NB4 (cell line): ENCODE measurements around the gene HMGCS1.

ENCODE experiments used
- DNase-seq: peaks from one replicate; pipeline ENCODE4 v3.0.0; 2010; ENCODE audit warnings: low read depth
- H3K4me3 ChIP-seq: one replicate; pipeline ENCODE4 v1.5.1; 2011; ENCODE audit warnings: mild to moderate bottlenecking, low read depth, low read length, moderate library complexity
- MYC ChIP-seq: IDR thresholded peaks from 2 replicates; pipeline ENCODE4 v1.6.1; 2011; ENCODE audit warnings: low read depth, low read length
- POLR2A ChIP-seq: IDR thresholded peaks from 2 replicates; pipeline ENCODE4 v1.6.1; 2011; ENCODE audit warnings: mild to moderate bottlenecking; ENCODE audit not compliant: insufficient read length; ENCODE audit errors: extremely low read depth
- TF ChIP-seq, protein P1 (sequence below): IDR thresholded peaks from 2 replicates; pipeline ENCODE4 v1.6.1; 2011; ENCODE audit warnings: low read depth, low read length
- TF ChIP-seq, protein P2 (sequence below): IDR thresholded peaks from one replicate; pipeline ENCODE4 v1.5.1; 2012; ENCODE audit warnings: low read depth, low read length

Gene HMGCS1

DNA sequence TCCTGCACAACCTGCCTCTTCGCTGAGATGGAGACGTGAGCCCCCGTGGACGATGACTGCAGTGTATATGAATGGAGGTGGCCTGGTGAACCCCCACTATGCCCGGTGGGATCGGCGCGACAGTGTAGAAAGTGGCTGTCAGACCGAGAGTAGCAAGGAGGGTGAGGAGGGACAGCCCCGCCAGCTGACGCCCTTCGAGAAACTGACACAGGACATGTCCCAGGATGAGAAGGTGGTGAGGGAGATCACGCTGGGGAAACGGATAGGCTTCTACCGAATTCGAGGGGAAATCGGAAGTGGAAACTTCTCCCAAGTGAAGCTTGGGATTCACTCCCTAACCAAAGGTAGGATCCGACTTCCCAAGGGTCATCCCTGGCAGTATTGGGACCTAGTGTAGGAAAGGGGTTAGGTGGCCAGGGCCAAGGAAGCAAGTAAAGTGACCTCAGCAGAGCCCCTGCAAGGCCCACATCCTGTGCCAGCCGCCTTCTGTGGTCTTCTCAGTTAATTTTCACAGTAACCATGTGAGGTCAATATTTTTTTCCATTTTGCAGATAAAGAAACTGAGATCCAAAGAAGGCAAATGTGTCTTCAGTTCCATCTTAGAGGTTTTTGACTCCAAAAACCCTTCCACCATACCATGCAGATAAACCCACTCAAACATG, 67.4 kb downstream of the HMGCS1 start:
- no peak for DNase-seq
- TF ChIP-seq POLR2A (no peak), MYC (no peak)
- TF ChIP-seq, protein P1, sequence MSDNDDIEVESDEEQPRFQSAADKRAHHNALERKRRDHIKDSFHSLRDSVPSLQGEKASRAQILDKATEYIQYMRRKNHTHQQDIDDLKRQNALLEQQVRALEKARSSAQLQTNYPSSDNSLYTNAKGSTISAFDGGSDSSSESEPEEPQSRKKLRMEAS: no peak
- TF ChIP-seq, protein P2, sequence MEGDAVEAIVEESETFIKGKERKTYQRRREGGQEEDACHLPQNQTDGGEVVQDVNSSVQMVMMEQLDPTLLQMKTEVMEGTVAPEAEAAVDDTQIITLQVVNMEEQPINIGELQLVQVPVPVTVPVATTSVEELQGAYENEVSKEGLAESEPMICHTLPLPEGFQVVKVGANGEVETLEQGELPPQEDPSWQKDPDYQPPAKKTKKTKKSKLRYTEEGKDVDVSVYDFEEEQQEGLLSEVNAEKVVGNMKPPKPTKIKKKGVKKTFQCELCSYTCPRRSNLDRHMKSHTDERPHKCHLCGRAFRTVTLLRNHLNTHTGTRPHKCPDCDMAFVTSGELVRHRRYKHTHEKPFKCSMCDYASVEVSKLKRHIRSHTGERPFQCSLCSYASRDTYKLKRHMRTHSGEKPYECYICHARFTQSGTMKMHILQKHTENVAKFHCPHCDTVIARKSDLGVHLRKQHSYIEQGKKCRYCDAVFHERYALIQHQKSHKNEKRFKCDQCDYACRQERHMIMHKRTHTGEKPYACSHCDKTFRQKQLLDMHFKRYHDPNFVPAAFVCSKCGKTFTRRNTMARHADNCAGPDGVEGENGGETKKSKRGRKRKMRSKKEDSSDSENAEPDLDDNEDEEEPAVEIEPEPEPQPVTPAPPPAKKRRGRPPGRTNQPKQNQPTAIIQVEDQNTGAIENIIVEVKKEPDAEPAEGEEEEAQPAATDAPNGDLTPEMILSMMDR: no peak
- H3K4me3 ChIP-seq: no peak overlapping the region

DNA sequence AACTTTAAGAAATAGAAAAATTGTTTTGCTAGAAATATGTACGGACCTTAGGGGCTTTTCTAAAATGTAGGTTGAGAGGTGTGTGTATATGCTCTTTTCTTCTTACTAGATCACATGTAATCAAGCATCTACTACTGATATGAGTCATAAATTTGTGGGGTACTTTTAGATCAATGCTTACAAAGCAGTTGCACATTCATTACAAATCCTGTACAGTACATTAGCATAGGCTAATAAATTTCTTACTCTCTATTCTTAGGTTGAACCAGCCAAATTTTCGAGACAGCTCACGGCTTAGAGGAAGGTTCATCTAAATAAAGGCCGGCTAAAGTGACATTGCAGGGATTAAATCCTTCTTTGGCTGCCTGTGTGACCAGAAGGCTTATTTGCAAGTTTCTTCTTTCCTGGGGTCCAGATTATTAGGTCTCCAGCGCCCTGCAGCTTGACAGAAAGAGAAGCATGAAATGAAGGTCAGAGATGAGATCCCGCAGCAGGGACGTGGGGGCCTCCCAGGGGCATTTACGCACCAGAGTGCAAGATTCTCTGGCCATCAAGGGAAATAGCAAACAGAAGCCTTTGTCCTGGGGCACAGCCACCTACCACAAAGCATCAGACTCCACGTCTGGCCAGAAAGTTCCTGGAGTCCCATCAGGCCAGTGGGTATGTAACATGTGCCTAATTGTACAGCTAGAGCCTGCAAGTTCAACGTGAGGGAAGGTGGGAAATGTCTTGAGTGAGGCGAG, 68.2 kb downstream of the HMGCS1 start:
- DNase-seq: no peak
- H3K4me3 ChIP-seq: no peak overlapping the region
- TF ChIP-seq POLR2A: no peak
- TF ChIP-seq MYC: no peak
- TF ChIP-seq, protein P1: no peak
- TF ChIP-seq, protein P2: no peak

DNA sequence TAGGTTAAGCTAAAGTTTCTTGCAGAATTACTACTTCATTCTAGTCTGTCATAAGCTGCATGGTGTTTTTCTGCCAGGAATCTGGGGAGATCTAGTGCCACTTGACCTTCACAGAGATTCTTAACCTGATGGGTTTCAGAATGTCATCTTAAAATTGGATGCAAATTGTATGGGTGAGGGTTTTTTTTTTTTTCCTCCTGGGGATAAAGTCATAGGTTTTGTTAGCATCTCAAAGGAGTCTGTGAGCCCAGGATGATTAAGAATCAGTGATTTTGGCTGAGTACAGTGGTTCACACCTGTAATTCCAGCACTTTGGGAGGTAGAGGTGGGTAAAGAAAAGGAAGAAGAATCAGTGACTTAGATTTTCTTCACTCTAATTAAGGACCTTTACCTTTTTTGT, 69.9 kb downstream of the HMGCS1 start:
- H3K4me3 ChIP-seq: no peak overlapping the region
- no peak for TF ChIP-seq POLR2A
- TF ChIP-seq, protein P1: no peak
- TF ChIP-seq, protein P2: no peak
- TF ChIP-seq MYC: no peak
- no peak for DNase-seq

DNA sequence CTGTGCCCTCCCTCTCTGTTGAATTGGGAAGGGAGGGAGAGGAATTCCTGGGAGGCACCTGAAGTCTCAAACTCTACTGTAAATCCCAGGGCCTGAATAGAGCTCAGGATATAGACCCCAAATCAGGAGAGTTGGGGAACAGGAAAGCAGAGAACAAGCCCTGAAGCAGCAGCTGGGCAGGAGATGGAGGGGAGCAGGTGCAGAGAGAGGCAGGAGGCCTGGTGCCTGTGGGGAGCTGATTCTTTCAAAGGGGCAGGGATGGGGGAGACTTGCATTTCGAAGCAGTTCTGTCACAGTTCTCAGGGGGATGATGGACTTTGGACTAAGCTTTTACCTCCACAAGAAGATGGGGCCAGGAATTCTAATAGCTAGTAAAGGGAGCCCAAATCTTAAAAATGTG, 71.0 kb downstream of the HMGCS1 start:
- TF ChIP-seq, protein P2: no peak
- TF ChIP-seq MYC: no peak
- TF ChIP-seq, protein P1: no peak
- TF ChIP-seq POLR2A: no peak
- DNase-seq: no peak
- H3K4me3 ChIP-seq: no peak overlapping the region
